H9 (cell line): ENCODE measurements around the gene CDH16. TPM values are rescaled to one million over a fixed set of nuclear protein-coding genes. Genes with fewer than 3 reads are reported as not detected.
"Not testable (repeated sequence)": the region's sequence is repeated elsewhere in the genome, so short reads cannot be mapped to it uniquely, and the experiment has no call there.

Experiments
- DNase-seq: peaks from one replicate; pipeline ENCODE4 v3.0.0-alpha.2; 2017
- H2AFZ ChIP-seq: one replicate; pipeline ENCODE4 v1.6.1; 2013; ENCODE audit warnings: mild to moderate bottlenecking, low read length, control low read depth, moderate library complexity
- H2AK5ac ChIP-seq: 2 replicates; pipeline ENCODE4 v1.6.1; 2013; ENCODE audit warnings: low read length, control low read depth, mixed read lengths; ENCODE audit not compliant: insufficient read length
- H2BK120ac ChIP-seq: one replicate; pipeline ENCODE4 v1.6.1; 2013; ENCODE audit warnings: low read depth, mild to moderate bottlenecking, low read length, control low read depth, inconsistent platforms; ENCODE audit not compliant: poor library complexity, severe bottlenecking
- H2BK12ac ChIP-seq: 2 replicates; pipeline ENCODE4 v1.6.1; 2013; ENCODE audit warnings: low read length, control low read depth, mixed read lengths, low read depth; ENCODE audit not compliant: insufficient read length
- H2BK15ac ChIP-seq: 2 replicates; pipeline ENCODE4 v1.6.1; 2013; ENCODE audit warnings: low read depth, low read length, control low read depth
- H2BK20ac ChIP-seq: one replicate; pipeline ENCODE4 v1.6.1; 2013; ENCODE audit warnings: low read depth, mild to moderate bottlenecking, low read length, control low read depth, inconsistent platforms; ENCODE audit not compliant: poor library complexity, severe bottlenecking
- H2BK5ac ChIP-seq: 2 replicates; pipeline ENCODE4 v1.6.1; 2013; ENCODE audit warnings: low read length, control low read depth, mixed read lengths; ENCODE audit not compliant: insufficient read length
- H3K14ac ChIP-seq: 2 replicates; pipeline ENCODE4 v1.6.1; 2013; ENCODE audit warnings: low read length, control low read depth; ENCODE audit not compliant: insufficient read depth
- H3K18ac ChIP-seq: 2 replicates; pipeline ENCODE4 v1.6.1; 2013; ENCODE audit warnings: low read depth, mild to moderate bottlenecking, mixed read lengths, low read length, control low read depth; ENCODE audit not compliant: insufficient read length
- H3K23ac ChIP-seq: 2 replicates; pipeline ENCODE4 v1.6.1; 2013; ENCODE audit warnings: low read length, control low read depth, mixed read lengths, low read depth; ENCODE audit not compliant: insufficient read length
- H3K23me2 ChIP-seq: 2 replicates; pipeline ENCODE4 v1.6.1; 2013; ENCODE audit warnings: low read depth, mild to moderate bottlenecking, mixed read lengths, low read length, control low read depth; ENCODE audit not compliant: insufficient read length, poor library complexity, severe bottlenecking
- H3K27ac ChIP-seq: 2 replicates; pipeline ENCODE4 v1.5.1; 2013; ENCODE audit warnings: low read length, control low read depth, mixed read lengths, low read depth; ENCODE audit not compliant: insufficient read length
- H3K27me3 ChIP-seq: 2 replicates; pipeline ENCODE4 v1.6.1; 2013; ENCODE audit warnings: low read length, control low read depth, inconsistent platforms; ENCODE audit not compliant: insufficient read depth
- H3K4ac ChIP-seq: 2 replicates; pipeline ENCODE4 v1.6.1; 2013; ENCODE audit warnings: low read depth, mild to moderate bottlenecking, control low read depth, inconsistent platforms, low read length, moderate library complexity
- H3K4me1 ChIP-seq: 2 replicates; pipeline ENCODE4 v1.6.1; 2013; ENCODE audit warnings: low read length, control low read depth, inconsistent platforms; ENCODE audit not compliant: insufficient read depth
- H3K4me2 ChIP-seq: 2 replicates; pipeline ENCODE4 v1.6.1; 2013; ENCODE audit warnings: low read length, control low read depth, mixed read lengths; ENCODE audit not compliant: insufficient read length, insufficient read depth
- H3K56ac ChIP-seq: 2 replicates; pipeline ENCODE4 v1.6.1; 2013; ENCODE audit warnings: low read depth, mild to moderate bottlenecking, mixed read lengths, low read length, control low read depth; ENCODE audit not compliant: insufficient read length
- H3K79me1 ChIP-seq: 2 replicates; pipeline ENCODE4 v1.6.1; 2013; ENCODE audit warnings: low read depth, mild to moderate bottlenecking, moderate library complexity, low read length, control low read depth, inconsistent platforms; ENCODE audit not compliant: insufficient read depth, poor library complexity, severe bottlenecking
- H3K79me2 ChIP-seq: 2 replicates; pipeline ENCODE4 v1.6.1; 2013; ENCODE audit warnings: low read length, control low read depth, inconsistent platforms; ENCODE audit not compliant: insufficient read depth
- H3K9ac ChIP-seq: 2 replicates; pipeline ENCODE4 v1.6.1; 2013; ENCODE audit warnings: low read length, control low read depth, mixed read lengths; ENCODE audit not compliant: insufficient read length; ENCODE audit errors: extremely low read depth
- H3K9me3 ChIP-seq: one replicate; pipeline ENCODE4 v1.6.1; 2013; ENCODE audit warnings: low read depth, low read length, inconsistent platforms; ENCODE audit not compliant: control insufficient read depth
- H3T11ph ChIP-seq: one replicate; pipeline ENCODE4 v1.6.1; 2013; ENCODE audit warnings: mild to moderate bottlenecking, low read length, control low read depth, inconsistent platforms
- H4K20me1 ChIP-seq: one replicate; pipeline ENCODE4 v1.6.1; 2013; ENCODE audit not compliant: control insufficient read depth, insufficient read length, insufficient read depth
- H4K5ac ChIP-seq: 2 replicates; pipeline ENCODE4 v1.6.1; 2013; ENCODE audit warnings: low read depth, mild to moderate bottlenecking, mixed read lengths, low read length, control low read depth; ENCODE audit not compliant: insufficient read length
- H4K8ac ChIP-seq: replicated peaks from 2 replicates; pipeline ENCODE4 v1.6.1; 2013; ENCODE audit warnings: low read length, control low read depth, mixed read lengths, low read depth; ENCODE audit not compliant: insufficient read length
- H4K91ac ChIP-seq: 2 replicates; pipeline ENCODE4 v1.6.1; 2013; ENCODE audit warnings: low read depth, mild to moderate bottlenecking, moderate library complexity, mixed read lengths, low read length, control low read depth; ENCODE audit not compliant: insufficient read length
- H3K27ac Mint-ChIP-seq, 3 experiments: 2 replicates in 2 of 3; 3 replicates in 1 of 3; pipeline ENCODE4 v1.8.0; 2020 to 2021; ENCODE audit warnings: mixed read lengths in 3 of 3, mild to moderate bottlenecking in 1 of 3, moderate library complexity in 1 of 3
- H3K27me3 Mint-ChIP-seq: 2 replicates; pipeline ENCODE4 v1.8.0; 2021; ENCODE audit warnings: low read depth, mild to moderate bottlenecking, moderate library complexity, mixed read lengths
- H3K36me3 Mint-ChIP-seq, 3 experiments: 2 replicates in 2 of 3; 3 replicates in 1 of 3; pipeline ENCODE4 v1.8.0; 2020 to 2021; ENCODE audit warnings: low read depth in 3 of 3, mixed read lengths in 3 of 3; ENCODE audit not compliant: insufficient read depth in 1 of 3
- H3K4me1 Mint-ChIP-seq, 2 experiments: 2 replicates each; pipeline ENCODE4 v1.8.0; 2020; ENCODE audit warnings: mixed read lengths in 2 of 2
- H3K4me3 Mint-ChIP-seq, 2 experiments: 2 replicates in 1 of 2; 3 replicates in 1 of 2; pipeline ENCODE4 v1.8.0; 2020 to 2021; ENCODE audit warnings: mild to moderate bottlenecking in 2 of 2, mixed read lengths in 2 of 2, moderate library complexity in 1 of 2
- H3K9me3 Mint-ChIP-seq, 2 experiments: 2 replicates in 1 of 2; 3 replicates in 1 of 2; pipeline ENCODE4 v1.8.0; 2020; ENCODE audit warnings: mild to moderate bottlenecking in 2 of 2, mixed read lengths in 2 of 2, moderate library complexity in 1 of 2
- WGBS: extraction: QIAGEN DNeasy Blood & Tissue Kit; methylation state at CpG from one replicate; pipeline ENCODE4 v1.1.7; 2013; ENCODE audit warnings: missing lambda C conversion rate, low lambda C conversion rate, mixed read lengths; ENCODE audit not compliant: insufficient read length; ENCODE audit errors: extremely low coverage; 5-methylcytosine and 5-hydroxymethylcytosine counted together
- total RNA-seq: library from RNA; stranded (reverse); gene quantifications from 2 replicates; pipeline ENCODE4 v1.2.1, GENCODE V29; 2021
- TF ChIP-seq, protein P1 (sequence below): fragments of 200-600 bp; sonication (generic); conservative IDR thresholded peaks from 3 replicates; pipeline ENCODE4 v1.8.0; 2021; ENCODE audit warnings: antibody characterized with exemption, mild to moderate bottlenecking

Gene CDH16
- total RNA-seq, 1 experiment from 2014 or later: not detected

DNA sequence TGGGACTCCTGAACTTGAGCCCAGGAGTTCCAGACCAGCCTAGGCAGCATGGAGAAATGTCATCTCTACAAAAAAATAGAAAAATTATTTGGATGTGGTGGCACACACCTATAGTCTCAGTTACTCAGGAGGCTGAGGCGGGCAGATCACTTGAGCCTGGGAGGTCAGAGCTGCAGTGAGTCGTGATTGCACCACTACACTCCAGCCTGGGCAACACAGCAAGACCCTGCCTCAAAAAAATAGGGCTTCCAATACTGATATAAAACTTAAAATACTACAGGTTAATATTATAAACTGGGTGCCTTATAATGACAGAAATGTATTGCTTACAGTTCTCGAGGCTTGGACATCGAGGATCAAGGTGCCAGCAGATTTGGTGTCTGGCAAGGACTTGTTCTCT lies 27.3 kb upstream of the CDH16 start:
- Histone ChIP-seq H2BK15ac (no peak overlapping the region), H3K4ac (no peak overlapping the region), H3K23ac (no peak overlapping the region), H2BK20ac (no peak overlapping the region), H4K20me1 (no peaks in the 10 kb centered on the region), H3K4me2 (no peak overlapping the region), H2AK5ac (no peak overlapping the region), H3K4me1 (no peaks in the 10 kb centered on the region), H3K23me2 (no peaks in the 10 kb centered on the region), H3K56ac (no peak overlapping the region), H4K5ac (no peak overlapping the region), H4K91ac (no peak overlapping the region), H3K79me2 (no peaks in the 10 kb centered on the region), H3K79me1 (no peaks in the 10 kb centered on the region), H2AFZ (no peak overlapping the region), H4K8ac (no peak overlapping the region), H3K18ac (no peak overlapping the region), H3K27ac (no peak overlapping the region), H2BK12ac (no peak overlapping the region), H3K27me3 (peaks cover 14% of the 10 kb centered on the region; the same call in 1 of the 2 replicates), H3K9ac (no peak overlapping the region), H2BK5ac (no peak overlapping the region), H3T11ph (no peak overlapping the region), H3K14ac (no peak overlapping the region), H3K9me3 (no peaks in the 10 kb centered on the region), H2BK120ac (no peak overlapping the region)
- Mint-ChIP-seq H3K27me3 (peaks cover 2% of the 10 kb centered on the region), H3K4me3 (no peak overlapping the region), H3K36me3 (peaks cover 7 to 26% (median 25%) of the 10 kb centered on the region in 3 experiments; a peak in 6 of 7 replicates), H3K27ac (no peak overlapping the region), H3K4me1 (peaks cover 2 to 4% of the 10 kb centered on the region in 2 experiments; a peak in 2 of 4 replicates), H3K9me3 (no peaks in the 10 kb centered on the region)
- no CpG with 5 or more reads among the region's 4 CpGs for WGBS
- DNase-seq: no peak
- TF ChIP-seq, protein P1, sequence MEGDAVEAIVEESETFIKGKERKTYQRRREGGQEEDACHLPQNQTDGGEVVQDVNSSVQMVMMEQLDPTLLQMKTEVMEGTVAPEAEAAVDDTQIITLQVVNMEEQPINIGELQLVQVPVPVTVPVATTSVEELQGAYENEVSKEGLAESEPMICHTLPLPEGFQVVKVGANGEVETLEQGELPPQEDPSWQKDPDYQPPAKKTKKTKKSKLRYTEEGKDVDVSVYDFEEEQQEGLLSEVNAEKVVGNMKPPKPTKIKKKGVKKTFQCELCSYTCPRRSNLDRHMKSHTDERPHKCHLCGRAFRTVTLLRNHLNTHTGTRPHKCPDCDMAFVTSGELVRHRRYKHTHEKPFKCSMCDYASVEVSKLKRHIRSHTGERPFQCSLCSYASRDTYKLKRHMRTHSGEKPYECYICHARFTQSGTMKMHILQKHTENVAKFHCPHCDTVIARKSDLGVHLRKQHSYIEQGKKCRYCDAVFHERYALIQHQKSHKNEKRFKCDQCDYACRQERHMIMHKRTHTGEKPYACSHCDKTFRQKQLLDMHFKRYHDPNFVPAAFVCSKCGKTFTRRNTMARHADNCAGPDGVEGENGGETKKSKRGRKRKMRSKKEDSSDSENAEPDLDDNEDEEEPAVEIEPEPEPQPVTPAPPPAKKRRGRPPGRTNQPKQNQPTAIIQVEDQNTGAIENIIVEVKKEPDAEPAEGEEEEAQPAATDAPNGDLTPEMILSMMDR: no peak

DNA sequence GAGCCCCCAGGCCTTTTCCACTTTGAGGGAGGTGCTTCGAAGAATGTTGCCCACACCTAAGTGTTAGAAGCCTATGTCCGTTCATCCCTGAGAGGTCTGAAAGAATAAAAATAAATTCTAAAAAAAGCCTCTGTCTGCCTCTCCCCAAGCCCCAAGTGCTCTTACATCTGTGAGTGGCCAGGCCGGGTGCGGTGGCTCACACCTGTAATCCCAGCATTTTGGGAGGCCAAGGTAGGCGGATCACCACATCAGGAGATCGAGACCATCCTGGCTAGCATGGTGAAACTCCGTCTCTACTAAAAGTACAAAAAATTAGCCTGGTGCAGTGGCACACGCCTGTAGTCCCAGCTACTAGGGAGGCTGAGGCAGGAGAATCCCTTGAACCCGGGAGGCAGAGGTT lies 26.3 kb upstream of the CDH16 start:
- H3K4me1 Mint-ChIP-seq, H3K56ac ChIP-seq, H3K9ac ChIP-seq, H2BK15ac ChIP-seq, H4K8ac ChIP-seq, H2BK20ac ChIP-seq, H3K4ac ChIP-seq, H4K91ac ChIP-seq, H3K9me3 Mint-ChIP-seq, H4K5ac ChIP-seq, H3K4me1 ChIP-seq, H3K4me2 ChIP-seq, H3K18ac ChIP-seq, H3K27me3 Mint-ChIP-seq, H3K23me2 ChIP-seq, H3K27ac ChIP-seq, H3K79me1 ChIP-seq, H3K79me2 ChIP-seq, H3T11ph ChIP-seq, H3K4me3 Mint-ChIP-seq, H2AFZ ChIP-seq, H3K9me3 ChIP-seq, DNase-seq, H3K27ac Mint-ChIP-seq, H2BK5ac ChIP-seq, H3K14ac ChIP-seq, H2AK5ac ChIP-seq, H2BK12ac ChIP-seq, H2BK120ac ChIP-seq, H4K20me1 ChIP-seq, H3K23ac ChIP-seq: not testable (repeated sequence)
- no CpG with 5 or more reads among the region's 9 CpGs for WGBS
- H3K27me3 ChIP-seq: peaks cover 14% of the 10 kb centered on the region; the same call in 1 of the 2 replicates
- peaks cover 7 to 29% (median 28%) of the 10 kb centered on the region in 3 experiments; a peak in 6 of 7 replicates for H3K36me3 Mint-ChIP-seq
